Kasumi-1 (cell line): ENCODE data around the gene ZGLP1.
A peak's percentile ranks its signal among the peaks of the same experiment; 100 is the strongest.

Experiments used
- DNase-seq, 2 experiments: peaks; one replicate each; lab custom pipeline; 2025; lab: John Stamatoyannopoulos, UW

ZGLP1 gene

GRCh38 chr19:10327793-10328192 is 18.2 kb upstream of the ZGLP1 start:
- no peak for DNase-seq

- no peak for DNase-seq
These were observed 16.1 kb upstream of the ZGLP1 start for GRCh38 chr19:10325732-10326131.

- DNase-seq, result no peak
These were observed 12.5 kb upstream of the ZGLP1 start for GRCh38 chr19:10321874-10322835.

- DNase-seq, result no peak
These were observed 11.8 kb upstream of the ZGLP1 start for GRCh38 chr19:10321417-10321797.

- DNase-seq, result no peak
These were observed 11.2 kb upstream of the ZGLP1 start for GRCh38 chr19:10320602-10321416.

- DNase-seq, result no peak
These were observed 9.4 kb upstream of the ZGLP1 start for GRCh38 chr19:10318807-10319682.

GRCh38 chr19:10317857-10318462 is 8.3 kb upstream of the ZGLP1 start:
- DNase-seq, result no peak

GRCh38 chr19:10317045-10317856 is 7.6 kb upstream of the ZGLP1 start:
- DNase-seq, result no peak

- no peak for DNase-seq
These were observed 6.8 kb upstream of the ZGLP1 start for GRCh38 chr19:10316229-10317044.

- DNase-seq, result peak; percentile 51 to 57
These were observed 6.0 kb upstream of the ZGLP1 start, which contains the start of gene FDX2 for GRCh38 chr19:10315335-10316214. FDX2 (minus strand) TSS chr19:10316015; CDS start chr19:10315996, 19 bp downstream.

GRCh38 chr19:10306327-10306726 is 3.3 kb downstream of the ZGLP1 start:
- no peak for DNase-seq

GRCh38 chr19:10305139-10305806 is 4.3 kb downstream of the ZGLP1 start:
- peak; percentile 80 to 83 for DNase-seq

GRCh38 chr19:10299545-10300458 is 9.8 kb downstream of the ZGLP1 start:
- DNase-seq, result peak; percentile 70 to 74

- DNase-seq, result no peak
These were observed 13.6 kb downstream of the ZGLP1 start for GRCh38 chr19:10295847-10296591.

- DNase-seq, result no peak
These were observed 14.2 kb downstream of the ZGLP1 start for GRCh38 chr19:10295305-10295846.

- no peak for DNase-seq
These were observed 15.3 kb downstream of the ZGLP1 start for GRCh38 chr19:10294368-10294697.
